Head of caudate nucleus (tissue), 42 donors: ENCODE measurements around the gene SIPA1L2.
"Not testable (repeated sequence)": the region's sequence is repeated elsewhere in the genome, so short reads cannot be mapped to it uniquely, and the experiment has no call there.

ENCODE experiments used
- DNase-seq, 42 donors: peaks; one replicate each; pipeline versions ENCODE4 v3.0.0 to v3.0.0-alpha.2; 2020 to 2021; ENCODE audit warnings: mixed read lengths in 7 of 42
- intact Hi-C: fragments of 100-400 bp; cut with DNase I; formaldehyde crosslinking; loops from one replicate; pipeline ENCODE4 v1.15.0; 2022

The SIPA1L2 gene

DNA sequence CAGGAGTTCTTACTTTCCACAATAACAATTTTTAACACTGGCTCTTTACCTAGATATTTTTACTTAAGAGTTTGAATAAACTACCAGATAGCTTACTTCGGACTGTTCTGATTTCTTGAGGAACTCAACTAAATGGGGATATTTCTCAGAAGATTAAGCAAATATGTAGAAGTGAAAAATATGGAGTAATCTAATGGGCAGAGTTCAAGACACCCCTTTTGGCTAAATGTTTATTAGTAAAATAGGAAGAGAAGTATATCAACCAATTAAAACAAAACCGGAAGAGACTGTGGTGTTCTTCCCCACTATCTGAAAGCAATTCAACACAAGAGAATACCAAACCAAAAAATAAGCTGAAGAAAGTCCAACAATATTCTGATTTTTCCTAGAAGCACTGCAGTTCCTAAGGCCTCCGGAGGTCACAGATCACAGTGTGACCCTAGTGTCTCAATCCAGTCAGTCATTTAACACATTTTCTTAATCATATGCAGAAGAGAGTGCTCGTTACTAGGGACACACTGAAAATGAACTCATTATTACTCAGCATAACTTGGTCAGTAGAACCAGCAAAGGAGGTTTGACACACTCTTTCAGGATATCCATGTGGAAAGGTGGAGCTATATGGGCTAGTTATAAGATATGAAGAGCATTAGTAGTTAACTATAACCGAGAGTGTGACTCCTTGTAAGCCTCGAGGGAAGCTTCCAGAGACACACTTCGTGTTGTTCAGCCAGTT is 5.2 kb downstream of the SIPA1L2 start:
- intact Hi-C loops: no loop called here
- no peak for DNase-seq

DNA sequence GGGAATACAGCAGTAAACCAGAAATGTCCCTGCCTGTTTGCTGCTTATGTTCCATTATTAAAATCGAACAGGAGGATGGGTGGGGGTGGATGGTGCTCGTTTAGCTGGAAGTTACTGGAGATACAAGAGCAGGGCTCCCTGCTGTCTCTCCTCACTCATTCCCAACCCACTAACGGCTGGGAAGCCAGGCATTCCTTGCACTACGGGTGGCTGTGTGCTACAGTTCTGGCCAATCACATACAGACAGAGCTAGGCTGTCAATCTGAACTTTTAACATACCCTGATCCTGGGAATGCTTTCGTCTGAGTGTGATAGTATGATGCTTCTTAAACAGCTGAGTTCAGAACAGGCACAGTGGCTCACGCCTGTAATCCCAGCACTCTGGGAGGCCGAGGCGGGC is 7.0 kb downstream of the SIPA1L2 start:
- intact Hi-C loops: no loop called here
- no peak for DNase-seq

DNA sequence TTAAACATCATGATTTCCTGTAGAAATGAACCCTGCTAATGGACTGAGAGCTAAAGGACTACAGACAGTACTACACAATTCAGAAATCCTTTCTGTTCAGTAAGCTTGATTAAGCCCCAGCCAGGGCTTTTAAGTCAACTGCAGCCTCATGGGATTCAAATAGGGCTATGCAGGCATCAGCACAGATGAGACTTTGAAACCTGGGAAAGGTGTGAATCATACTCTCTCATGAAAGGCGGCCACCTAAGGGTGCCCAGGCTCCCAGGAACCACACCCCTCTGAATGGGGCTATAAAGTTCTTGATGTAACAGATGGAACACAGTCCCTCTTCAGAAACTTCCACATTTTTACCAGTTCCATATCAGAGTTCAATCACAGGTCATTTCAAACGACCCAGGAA is 7.6 kb downstream of the SIPA1L2 start:
- intact Hi-C loops: no loop called here
- DNase-seq: no peak

DNA sequence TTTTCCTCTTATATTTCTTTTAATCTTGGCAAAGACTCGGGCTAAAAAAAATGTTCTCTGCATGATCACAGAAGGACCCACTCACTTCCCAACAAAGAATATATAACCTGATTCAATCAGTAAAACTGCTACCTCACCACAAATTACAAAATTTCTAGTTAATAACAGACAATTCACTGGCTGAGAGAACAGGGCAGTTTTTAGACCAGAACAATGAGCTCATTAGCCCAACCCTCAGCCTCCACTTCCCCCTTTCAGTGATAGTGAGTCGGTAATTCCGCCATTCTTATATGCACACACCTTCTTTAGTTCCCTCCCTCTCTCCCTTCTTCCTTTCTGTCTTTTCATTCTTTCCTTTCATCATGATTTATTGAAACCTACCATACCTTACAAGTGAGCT is 8.9 kb downstream of the SIPA1L2 start:
- peak in 1 of 42 donors; percentile 49 for DNase-seq
- intact Hi-C loops: no loop called here

DNA sequence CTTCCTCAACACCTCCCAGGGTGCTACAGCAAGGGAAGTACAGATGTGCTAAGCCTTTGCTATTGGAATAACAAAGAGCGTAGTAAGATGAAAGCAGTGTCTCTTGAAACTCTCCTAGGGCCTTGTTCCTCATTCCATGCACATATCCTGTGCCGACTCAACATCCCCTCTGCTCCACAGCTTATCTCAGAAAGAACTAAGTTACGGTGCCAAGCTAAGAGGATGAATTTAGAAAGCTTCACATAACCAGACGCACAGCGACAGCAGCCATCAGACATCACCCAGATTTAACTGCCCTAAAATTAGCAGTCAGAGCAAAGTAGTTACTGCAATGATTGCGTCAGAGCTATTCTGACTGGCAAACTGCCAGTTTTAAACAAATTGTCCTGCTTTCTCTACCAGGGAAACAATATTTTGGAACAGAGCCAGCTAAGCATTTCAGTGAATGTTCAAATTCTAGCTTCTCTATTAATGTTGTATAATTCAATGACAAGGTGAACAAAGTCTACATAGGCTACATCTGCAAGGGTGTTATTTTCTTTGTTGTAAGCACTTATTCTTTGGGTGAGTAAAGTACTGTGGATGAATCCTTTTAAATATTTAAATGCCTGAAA is 9.5 kb downstream of the SIPA1L2 start:
- DNase-seq: peak in 31 of 42 donors; percentile 11 to 81 (median 54)

DNA sequence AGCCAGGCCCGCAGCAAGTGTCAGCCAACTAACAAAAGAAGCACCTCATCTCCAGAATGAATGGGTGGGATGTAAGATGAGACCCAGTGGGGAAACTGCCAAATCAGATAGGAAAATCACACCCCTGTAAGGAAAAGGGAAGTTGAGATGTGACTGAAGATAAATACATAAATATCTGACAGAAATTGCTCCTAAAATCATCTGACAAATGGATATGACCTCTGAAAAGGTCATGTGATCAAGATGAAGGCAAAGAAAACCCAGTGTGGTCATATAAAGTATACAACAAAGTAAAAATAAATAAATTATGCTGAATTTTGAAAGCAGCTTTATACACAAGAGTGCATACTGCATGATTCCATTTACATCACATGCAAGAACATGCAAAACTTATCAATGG is 12.7 kb downstream of the SIPA1L2 start:
- intact Hi-C loops: no loop called here
- no peak for DNase-seq

More for the DNA sequence above, 9.5 kb downstream of the SIPA1L2 start:
- intact Hi-C loops: no loop called here

DNA sequence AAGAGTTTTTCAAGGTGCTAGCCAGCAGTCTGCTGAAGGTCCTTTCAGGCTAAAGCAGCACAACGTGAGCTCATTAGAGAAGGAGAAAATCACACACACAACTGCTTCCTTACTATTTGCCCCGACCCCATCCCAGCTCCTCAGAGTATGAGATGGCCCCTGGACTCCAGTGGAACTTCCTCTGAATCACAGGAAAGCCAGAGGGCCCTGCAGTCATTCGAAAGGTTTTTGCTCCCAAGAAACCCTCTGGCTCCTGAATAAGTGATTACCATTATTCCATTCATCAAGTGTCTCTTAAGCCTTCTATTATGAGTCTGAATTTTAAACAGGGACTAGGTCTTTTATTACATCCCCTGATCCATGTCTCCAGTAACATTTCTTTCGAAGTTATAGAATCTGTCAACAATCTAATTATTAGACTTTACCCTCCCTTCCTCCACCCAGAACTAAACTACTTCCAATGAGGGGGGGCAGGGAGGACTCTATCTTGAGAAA is 14.6 kb downstream of the SIPA1L2 start:
- intact Hi-C loops: no loop called here
- no peak for DNase-seq

DNA sequence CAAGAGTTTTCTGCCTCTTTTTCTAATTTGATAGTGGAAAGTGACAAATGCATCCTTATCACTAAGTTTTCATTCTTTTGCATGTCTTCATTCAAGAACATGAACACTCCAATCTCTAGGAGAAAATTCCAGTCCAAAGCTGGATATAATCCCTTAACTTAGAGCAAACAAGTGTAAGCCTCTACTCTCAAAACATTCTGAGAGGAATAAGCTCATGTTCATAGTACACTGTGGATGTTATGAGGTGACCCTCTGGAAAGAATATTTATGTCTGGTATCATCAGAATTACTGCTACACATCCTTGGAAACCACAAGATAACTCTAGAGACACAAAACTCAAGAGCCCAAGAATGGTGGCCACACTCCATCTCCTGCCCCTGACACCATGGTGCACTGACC is 15.1 kb downstream of the SIPA1L2 start:
- DNase-seq: no peak
- intact Hi-C loops: no loop called here

DNA sequence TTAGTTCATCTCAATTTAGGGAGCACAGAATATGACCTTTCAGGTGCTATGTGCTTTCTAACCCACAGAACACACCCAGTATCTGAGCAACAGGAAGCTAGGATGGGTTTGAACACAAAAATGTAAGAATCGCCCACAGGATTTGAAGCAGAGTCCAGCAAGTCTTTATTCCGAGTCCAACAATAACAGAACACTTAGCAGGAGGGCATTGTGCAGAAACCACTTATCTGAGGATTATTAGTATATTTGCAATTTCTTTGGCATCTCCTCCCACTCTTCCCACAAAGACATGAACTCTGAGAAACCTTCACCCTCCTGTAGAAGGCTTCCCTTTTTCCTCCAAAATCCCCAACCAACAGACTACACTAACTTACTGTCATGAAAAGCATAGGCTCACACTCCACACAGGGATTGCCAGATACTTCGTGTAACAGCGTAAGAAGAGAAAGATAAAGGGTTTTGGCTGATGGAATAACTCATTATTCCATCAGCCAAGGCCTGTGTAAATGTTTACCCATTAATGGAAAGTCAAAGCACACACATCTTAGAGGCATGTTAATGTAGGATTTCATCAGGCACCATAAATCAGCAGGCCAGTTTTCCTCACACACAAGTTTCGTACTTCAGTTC is 16.1 kb downstream of the SIPA1L2 start:
- intact Hi-C loops: no loop called here
- DNase-seq: no peak

DNA sequence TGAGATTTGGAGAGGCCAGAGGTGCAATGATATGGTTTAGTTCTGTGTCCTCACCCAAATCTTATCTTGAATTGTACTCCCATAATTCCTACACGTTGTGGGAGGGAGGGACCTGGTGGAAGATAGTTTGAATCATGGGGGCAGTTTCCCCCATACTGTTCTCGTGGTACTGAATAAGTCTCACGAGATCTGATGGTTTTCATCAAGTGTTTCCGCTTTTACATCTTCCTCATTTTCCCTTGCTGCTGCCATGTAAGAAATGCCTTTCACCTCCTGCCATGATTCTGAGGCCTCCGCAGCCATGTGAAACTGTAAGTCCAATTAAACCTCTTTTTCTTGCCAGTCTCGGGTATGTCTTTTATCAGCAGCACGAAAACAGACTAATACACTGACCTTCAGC is 17.1 kb downstream of the SIPA1L2 start:
- DNase-seq, intact Hi-C loops: not testable (repeated sequence)

DNA sequence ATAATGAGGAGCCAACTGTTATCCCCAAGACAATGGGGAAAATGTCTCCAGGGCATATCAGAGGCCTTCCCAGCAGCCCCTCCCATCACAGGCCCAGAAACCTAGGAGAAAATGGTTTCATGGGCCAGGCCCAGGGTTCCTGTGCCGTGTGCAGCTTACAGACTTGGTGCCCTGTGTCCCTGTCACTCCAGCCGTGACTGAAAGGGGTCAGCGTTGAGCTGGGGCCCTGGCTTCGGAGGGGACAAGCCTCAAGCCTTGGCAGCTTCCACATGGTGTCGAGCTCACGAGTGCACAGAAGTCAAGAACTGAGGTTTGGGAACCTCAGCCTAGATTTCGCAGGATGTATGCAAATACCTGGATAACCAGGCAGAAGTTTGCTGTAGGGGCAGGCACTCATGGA is 18.1 kb downstream of the SIPA1L2 start:
- no peak for DNase-seq
- intact Hi-C loops: no loop called here

DNA sequence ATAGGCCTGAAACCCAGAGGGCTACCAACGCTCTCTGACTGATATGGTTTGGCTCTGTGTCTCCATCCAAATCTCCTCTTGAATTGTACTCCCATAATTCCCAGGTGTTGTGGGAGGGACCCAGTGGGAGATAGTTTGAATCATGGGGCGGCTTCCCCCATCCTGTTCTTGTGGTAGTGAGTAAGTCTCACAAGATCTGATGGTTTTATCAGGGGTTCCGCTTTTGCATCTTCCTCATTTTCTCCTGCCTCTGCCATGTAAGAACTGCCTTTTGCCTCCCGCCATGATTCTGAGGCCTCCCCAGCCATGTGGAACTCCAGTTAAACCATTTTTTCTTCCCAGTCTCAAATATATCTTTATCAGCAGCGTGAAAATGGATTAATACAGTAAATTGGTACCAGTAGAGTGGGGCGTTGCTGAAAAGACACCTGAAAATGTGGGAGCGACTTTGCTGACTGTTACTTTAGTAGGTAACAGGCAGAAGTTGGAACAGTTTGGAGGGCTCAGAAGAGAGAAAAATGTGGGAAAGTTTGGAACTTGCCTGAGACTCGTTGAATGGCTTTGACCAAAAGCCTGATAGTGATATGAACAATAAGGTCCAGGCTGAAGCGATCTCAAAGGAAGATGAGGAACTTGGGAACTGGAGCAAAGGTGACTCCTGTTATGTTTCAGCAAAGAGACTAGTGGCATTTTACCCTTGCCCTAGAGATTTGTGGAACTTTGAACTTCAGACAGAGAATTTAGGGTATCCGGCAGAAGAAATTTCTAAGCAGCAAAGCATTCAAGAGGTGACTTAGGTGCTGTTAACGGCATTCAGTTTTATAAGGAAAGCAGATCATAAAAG is 18.8 kb downstream of the SIPA1L2 start:
- DNase-seq: peak in 1 of 42 donors; percentile 43
- intact Hi-C loops: not testable (repeated sequence)

DNA sequence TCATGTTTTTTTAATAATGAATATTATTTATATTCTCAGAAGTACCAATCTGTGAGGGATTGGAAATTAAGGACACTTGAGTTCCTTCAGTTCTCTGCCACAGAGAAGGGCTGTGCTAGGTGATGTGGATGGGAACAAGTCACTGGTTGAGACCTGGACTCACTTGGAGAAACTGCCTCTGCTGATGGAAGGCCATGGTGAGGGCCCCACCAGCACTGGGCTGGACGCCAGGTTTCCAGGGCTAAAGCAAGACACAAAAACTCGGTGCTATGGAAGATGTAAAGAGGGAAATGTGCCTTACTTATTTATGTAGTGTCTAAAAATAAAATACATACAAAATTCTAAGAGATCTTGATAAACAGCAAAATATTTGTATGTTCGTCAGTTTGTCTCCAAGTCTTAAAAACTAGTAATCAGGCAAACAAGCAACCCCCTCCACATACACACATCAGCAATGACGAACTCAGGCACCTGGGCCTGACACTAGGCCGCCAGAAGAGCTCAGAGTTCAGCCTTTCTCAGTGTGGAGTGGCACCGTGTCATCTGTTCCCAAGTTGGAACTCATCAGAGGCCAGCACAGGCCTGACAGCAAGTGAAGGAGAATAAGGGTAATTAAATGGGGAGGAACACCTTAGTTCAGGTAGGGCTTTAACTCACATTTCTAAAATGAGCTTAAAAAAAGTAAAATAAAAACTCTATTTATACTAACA is 19.6 kb downstream of the SIPA1L2 start:
- intact Hi-C loops: no loop called here
- no peak for DNase-seq

DNA sequence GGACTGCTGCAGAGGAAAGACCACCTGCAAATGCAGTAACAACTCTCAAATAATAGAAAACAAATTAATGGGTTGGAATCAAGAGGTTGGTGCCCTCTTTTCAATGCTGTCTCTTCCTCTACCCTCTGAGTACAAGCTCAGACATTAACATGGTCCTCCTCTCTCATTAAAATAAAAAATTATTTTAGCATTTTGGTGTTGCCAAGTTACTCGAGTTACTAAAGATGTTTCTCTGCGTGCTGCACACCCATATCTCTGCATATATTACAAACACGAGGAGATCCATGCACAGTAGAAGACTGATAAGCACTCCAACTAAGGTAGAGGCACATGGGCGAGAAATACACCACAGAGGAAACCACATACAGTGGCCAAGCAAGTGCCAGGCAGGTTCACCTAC is 21.5 kb downstream of the SIPA1L2 start:
- DNase-seq: no peak
- intact Hi-C loops: no loop called here

DNA sequence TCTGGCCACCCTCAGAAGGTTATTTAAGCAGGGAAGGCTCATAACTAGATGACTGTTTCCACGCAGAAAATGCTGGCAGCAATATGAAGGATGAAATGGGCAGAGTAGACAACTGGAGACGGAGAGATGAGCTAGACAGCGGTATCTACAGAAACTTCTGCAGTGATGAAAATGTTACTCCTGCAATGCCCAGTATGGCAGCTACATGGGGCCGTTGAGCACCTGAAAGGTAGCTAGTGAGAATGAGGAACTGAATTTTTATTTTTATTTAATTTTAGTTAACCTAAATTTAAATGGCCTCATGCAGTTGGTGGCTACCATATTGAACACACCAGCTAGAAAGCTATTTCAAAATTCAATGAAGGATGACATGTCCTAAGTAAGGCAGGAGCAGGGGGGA is 27.3 kb downstream of the SIPA1L2 start:
- intact Hi-C loops: no loop called here

DNA sequence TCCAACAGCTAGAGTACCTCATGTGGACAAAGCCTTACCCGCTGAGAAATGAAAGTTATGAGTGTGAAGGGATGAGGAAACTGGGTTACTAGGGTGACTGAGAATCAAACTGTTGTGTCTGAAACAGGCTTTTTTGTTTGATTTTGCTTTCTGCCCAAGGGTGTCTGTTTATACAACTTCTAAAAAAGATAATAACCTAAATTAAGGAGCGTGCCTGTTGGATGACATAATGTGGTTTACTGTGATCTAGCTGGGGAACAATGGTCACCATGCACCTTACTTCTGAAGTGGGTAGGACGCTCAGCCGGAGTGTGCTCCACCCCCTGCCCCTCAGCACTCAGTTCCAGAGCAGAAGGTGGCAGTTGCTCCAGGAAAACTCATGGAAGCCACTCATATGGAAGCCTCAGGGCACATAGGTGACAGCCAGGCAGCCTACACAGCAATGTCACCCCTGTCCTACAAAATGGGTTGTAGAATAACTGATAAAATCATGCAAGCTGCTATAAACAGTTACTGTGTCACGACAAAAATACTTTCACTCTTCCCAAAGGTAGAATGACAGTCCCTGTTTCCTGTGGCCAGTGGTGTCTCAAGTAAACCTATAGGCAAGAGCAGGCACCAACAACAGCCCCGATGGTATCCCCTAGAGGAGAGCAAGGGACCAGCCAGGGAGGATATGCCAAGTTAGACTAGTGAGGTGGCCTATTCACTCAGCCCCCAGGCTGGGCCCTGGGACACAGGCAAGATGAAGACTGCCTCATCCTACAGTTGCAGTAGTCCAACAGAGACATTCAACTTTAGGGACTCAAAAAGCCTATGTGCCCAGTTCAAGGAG is 29.3 kb downstream of the SIPA1L2 start:
- intact Hi-C loops: no loop called here
- DNase-seq: peak in 1 of 42 donors; percentile 37

More for the DNA sequence above, 27.3 kb downstream of the SIPA1L2 start:
- no peak for DNase-seq

DNA sequence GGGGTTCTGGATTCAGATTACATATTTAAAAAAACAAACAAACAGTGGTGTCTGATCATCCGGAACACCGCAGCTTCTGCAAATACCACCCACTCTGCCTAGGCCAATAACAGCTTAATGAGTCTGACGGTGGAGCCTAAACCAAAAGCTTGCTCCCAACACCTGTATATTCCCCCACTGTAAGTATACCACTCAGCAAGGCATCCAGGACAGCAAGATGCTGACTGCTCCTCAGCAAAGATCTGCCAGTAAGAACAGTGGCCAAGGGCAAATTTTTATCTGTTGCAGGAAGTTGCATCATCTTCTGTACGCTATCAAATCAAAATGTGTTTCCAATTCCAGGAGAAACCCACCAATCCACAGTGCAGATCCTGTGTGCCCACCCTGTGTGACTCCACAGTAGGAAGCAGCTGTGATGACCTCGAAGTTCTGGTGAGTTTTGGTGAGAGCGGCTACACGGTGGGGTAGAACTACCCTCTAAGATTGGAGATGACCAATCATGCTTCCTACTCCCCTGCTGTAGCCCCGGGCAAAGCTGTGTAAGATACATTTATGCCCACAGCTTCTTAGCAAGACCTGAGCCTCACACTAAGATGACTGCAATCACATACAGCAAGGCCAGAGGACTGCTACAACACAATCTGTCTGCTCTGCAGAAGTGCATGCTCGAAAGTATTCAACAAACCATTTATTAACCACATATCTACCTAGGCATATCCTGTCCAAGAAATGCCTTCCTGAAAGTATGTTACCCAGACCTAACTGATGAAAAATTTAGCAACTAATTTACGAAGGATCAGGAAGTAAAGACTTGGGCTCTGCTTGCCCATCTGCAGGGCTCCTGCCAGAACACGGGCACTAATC is 30.5 kb downstream of the SIPA1L2 start:
- peak in 1 of 42 donors; percentile 35 for DNase-seq
- intact Hi-C loops: no loop called here
